ENCODE measurements around the gene SRSF4. TPM values are rescaled to one million over a fixed set of nuclear protein-coding genes. Genes with fewer than 3 reads are reported as not detected.

The SRSF4 gene
- total and polyA plus RNA-seq, 7 donors = 42.2 to 84.8 (median 69.0) TPM

- intact Hi-C loops (cut with DNase I) = no loop called here
- 93 to 95% (median 93%) methylated on average over 3 of the region's 3 CpGs for WGBS, 3 donors
- H3K36me3 ChIP-seq (ENCODE audit: insufficient read depth in 1 of 2, low read depth in 1 of 2) = peaks cover 16 to 70% of the 10 kb centered on the region in 2 donors
These were observed 39.6 kb upstream of the SRSF4 start for GRCh38 chr1:29221296-29221695.

GRCh38 chr1:29218223-29218622, 36.5 kb upstream of the SRSF4 start:
- no peak overlapping the region for H3K27ac ChIP-seq
- peaks cover 16 to 79% of the 10 kb centered on the region in 2 donors for H3K36me3 ChIP-seq (ENCODE audit: insufficient read depth in 1 of 2, low read depth in 1 of 2)
- ATAC-seq = no peak
- WGBS, 3 donors = 64 to 88% (median 87%) methylated on average over 2 of the region's 2 CpGs
- intact Hi-C loops (cut with DNase I) = no loop called here
- H3K9me3 ChIP-seq = no peaks in the 10 kb centered on the region
- no peak for DNase-seq
- no peaks in the 10 kb centered on the region for H3K27me3 ChIP-seq (ENCODE audit: insufficient read depth in 3 of 3, low read length in 2 of 3)
- no peaks in the 10 kb centered on the region for H3K4me1 ChIP-seq
- H3K4me3 ChIP-seq = no peak overlapping the region
- TF ChIP-seq, protein P1, sequence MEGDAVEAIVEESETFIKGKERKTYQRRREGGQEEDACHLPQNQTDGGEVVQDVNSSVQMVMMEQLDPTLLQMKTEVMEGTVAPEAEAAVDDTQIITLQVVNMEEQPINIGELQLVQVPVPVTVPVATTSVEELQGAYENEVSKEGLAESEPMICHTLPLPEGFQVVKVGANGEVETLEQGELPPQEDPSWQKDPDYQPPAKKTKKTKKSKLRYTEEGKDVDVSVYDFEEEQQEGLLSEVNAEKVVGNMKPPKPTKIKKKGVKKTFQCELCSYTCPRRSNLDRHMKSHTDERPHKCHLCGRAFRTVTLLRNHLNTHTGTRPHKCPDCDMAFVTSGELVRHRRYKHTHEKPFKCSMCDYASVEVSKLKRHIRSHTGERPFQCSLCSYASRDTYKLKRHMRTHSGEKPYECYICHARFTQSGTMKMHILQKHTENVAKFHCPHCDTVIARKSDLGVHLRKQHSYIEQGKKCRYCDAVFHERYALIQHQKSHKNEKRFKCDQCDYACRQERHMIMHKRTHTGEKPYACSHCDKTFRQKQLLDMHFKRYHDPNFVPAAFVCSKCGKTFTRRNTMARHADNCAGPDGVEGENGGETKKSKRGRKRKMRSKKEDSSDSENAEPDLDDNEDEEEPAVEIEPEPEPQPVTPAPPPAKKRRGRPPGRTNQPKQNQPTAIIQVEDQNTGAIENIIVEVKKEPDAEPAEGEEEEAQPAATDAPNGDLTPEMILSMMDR (IDR thresholded peaks at IDR 0.05) = no peak

More at GRCh38 chr1:29221296-29221695, 39.6 kb upstream of the SRSF4 start:
- no peaks in the 10 kb centered on the region for H3K4me1 ChIP-seq
- TF ChIP-seq, protein P1 (IDR thresholded peaks at IDR 0.05) = no peak
- DNase-seq = no peak
- no peaks in the 10 kb centered on the region for H3K27me3 ChIP-seq (ENCODE audit: insufficient read depth in 3 of 3, low read length in 2 of 3)
- H3K27ac ChIP-seq = no peak overlapping the region
- no peaks in the 10 kb centered on the region for H3K9me3 ChIP-seq
- H3K4me3 ChIP-seq = no peak overlapping the region
- ATAC-seq = no peak

GRCh38 chr1:29217633-29218032, 35.9 kb upstream of the SRSF4 start:
- intact Hi-C loops (cut with DNase I) = no loop called here
- no peak overlapping the region for H3K27ac ChIP-seq
- ATAC-seq = no peak
- DNase-seq = no peak
- 89 to 94% (median 92%) methylated on average over 2 of the region's 2 CpGs for WGBS, 3 donors
- no peaks in the 10 kb centered on the region for H3K27me3 ChIP-seq (ENCODE audit: insufficient read depth in 3 of 3, low read length in 2 of 3)
- TF ChIP-seq, protein P1 (IDR thresholded peaks at IDR 0.05) = no peak
- no peak overlapping the region for H3K4me3 ChIP-seq
- H3K9me3 ChIP-seq = no peaks in the 10 kb centered on the region
- peaks cover 12 to 79% of the 10 kb centered on the region in 2 donors for H3K36me3 ChIP-seq (ENCODE audit: insufficient read depth in 1 of 2, low read depth in 1 of 2)
- no peaks in the 10 kb centered on the region for H3K4me1 ChIP-seq

DNA sequence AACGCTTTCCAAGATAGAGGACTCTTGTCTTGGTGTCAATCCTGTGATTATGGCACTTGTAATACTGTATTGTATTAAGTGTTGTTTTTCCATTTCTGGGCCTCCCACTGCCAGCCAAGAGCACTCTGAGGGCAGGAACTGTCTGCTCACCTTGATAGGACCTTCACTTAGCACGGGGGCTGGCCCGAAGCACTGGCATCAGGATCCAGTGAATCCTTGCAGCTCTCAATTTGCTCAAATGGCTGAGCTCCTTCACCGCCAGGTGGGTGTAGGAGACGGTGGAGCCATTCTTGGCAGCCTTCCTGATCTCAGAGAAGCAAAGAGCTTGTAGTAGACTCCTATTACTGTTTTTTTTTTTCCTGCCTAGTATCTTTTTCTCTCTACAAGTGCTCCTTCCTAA, 31.4 kb upstream of the SRSF4 start:
- Histone ChIP-seq H3K36me3 (ENCODE audit: insufficient read depth in 1 of 2, low read depth in 1 of 2) (peaks cover 9 to 63% of the 10 kb centered on the region in 2 donors), H3K27ac (no peak overlapping the region), H3K9me3 (no peaks in the 10 kb centered on the region), H3K4me3 (no peak overlapping the region), H3K27me3 (ENCODE audit: insufficient read depth in 3 of 3, low read length in 2 of 3) (no peaks in the 10 kb centered on the region), H3K4me1 (peaks cover 3% of the 10 kb centered on the region)
- 89 to 93% (median 92%) methylated on average over 5 of the region's 5 CpGs for WGBS, 3 donors
- intact Hi-C loops (cut with DNase I) = no loop called here
- no peak for ATAC-seq
- TF ChIP-seq, protein P1 (IDR thresholded peaks at IDR 0.05) = no peak
- no peak for DNase-seq

Data from psoas muscle (tissue), 8 donors.